ENCODE measurements around the gene ATL3.

The ATL3 gene

GRCh38 chr11:63719001-63719400, 47.8 kb upstream of the ATL3 start:
- TF ChIP-seq EZH2 (IDR thresholded peaks at IDR 0.05; ENCODE audit: borderline replicate concordance, low read depth, low read length, severe bottlenecking) (no peak), CTCF (IDR thresholded peaks at IDR 0.05; ENCODE audit: borderline replicate concordance, extremely low read depth, low read length, poor library complexity, severe bottlenecking) (no peak)
- H4K20me1 ChIP-seq (ENCODE audit: insufficient read depth, low read length), result peaks cover 41% of the 10 kb centered on the region
- peaks cover 90% of the 10 kb centered on the region for H3K79me2 ChIP-seq (ENCODE audit: insufficient read depth, low read length)
- H3K4me2 ChIP-seq (ENCODE audit: insufficient read depth, low read length), result no peak overlapping the region
- H3K4me1 ChIP-seq (ENCODE audit: insufficient read depth, low read length), result no peaks in the 10 kb centered on the region
- no peaks in the 10 kb centered on the region for H3K9me3 ChIP-seq (ENCODE audit: insufficient read depth, low read length, severe bottlenecking)
- H3K36me3 ChIP-seq (ENCODE audit: insufficient read depth, low read length), result peaks cover 29% of the 10 kb centered on the region
- no peak overlapping the region for H3K4me3 ChIP-seq (ENCODE audit: low read depth in 1 of 2, low read length in 2 of 2)
- H3K27me3 ChIP-seq (ENCODE audit: insufficient read depth, low read length, poor library complexity), result no peaks in the 10 kb centered on the region
- no peak overlapping the region for H2AFZ ChIP-seq (ENCODE audit: low read depth, low read length)
- no peak overlapping the region for H3K27ac ChIP-seq (ENCODE audit: low read length)
- no peak for ATAC-seq (ENCODE audit: insufficient read depth, low read depth)
- no peak for DNase-seq
- H3K9ac ChIP-seq (ENCODE audit: low read depth, low read length), result no peak overlapping the region

- Histone ChIP-seq H3K4me1 (ENCODE audit: insufficient read depth, low read length) (no peaks in the 10 kb centered on the region), H3K4me3 (ENCODE audit: low read depth in 1 of 2, low read length in 2 of 2) (no peak overlapping the region), H3K79me2 (ENCODE audit: insufficient read depth, low read length) (peaks cover 94% of the 10 kb centered on the region), H3K36me3 (ENCODE audit: insufficient read depth, low read length) (peaks cover 38% of the 10 kb centered on the region), H3K27me3 (ENCODE audit: insufficient read depth, low read length, poor library complexity) (no peaks in the 10 kb centered on the region), H2AFZ (ENCODE audit: low read depth, low read length) (no peak overlapping the region), H3K27ac (ENCODE audit: low read length) (no peak overlapping the region), H4K20me1 (ENCODE audit: insufficient read depth, low read length) (peaks cover 46% of the 10 kb centered on the region), H3K4me2 (ENCODE audit: insufficient read depth, low read length) (no peak overlapping the region), H3K9ac (ENCODE audit: low read depth, low read length) (no peak overlapping the region), H3K9me3 (ENCODE audit: insufficient read depth, low read length, severe bottlenecking) (no peaks in the 10 kb centered on the region)
- ATAC-seq (ENCODE audit: insufficient read depth, low read depth) (no peak), DNase-seq (no peak)
- TF ChIP-seq EZH2 (IDR thresholded peaks at IDR 0.05; ENCODE audit: borderline replicate concordance, low read depth, low read length, severe bottlenecking) (no peak), CTCF (IDR thresholded peaks at IDR 0.05; ENCODE audit: borderline replicate concordance, extremely low read depth, low read length, poor library complexity, severe bottlenecking) (no peak)
Measured at GRCh38 chr11:63716046-63716445, 44.9 kb upstream of the ATL3 start.

GRCh38 chr11:63713766-63714165, 42.6 kb upstream of the ATL3 start:
- Histone ChIP-seq H3K9me3 (ENCODE audit: insufficient read depth, low read length, severe bottlenecking) (no peaks in the 10 kb centered on the region), H3K4me1 (ENCODE audit: insufficient read depth, low read length) (no peaks in the 10 kb centered on the region), H3K36me3 (ENCODE audit: insufficient read depth, low read length) (peaks cover 23% of the 10 kb centered on the region), H3K9ac (ENCODE audit: low read depth, low read length) (no peak overlapping the region), H3K4me3 (ENCODE audit: low read depth in 1 of 2, low read length in 2 of 2) (no peak overlapping the region), H2AFZ (ENCODE audit: low read depth, low read length) (no peak overlapping the region), H4K20me1 (ENCODE audit: insufficient read depth, low read length) (peaks cover 45% of the 10 kb centered on the region), H3K4me2 (ENCODE audit: insufficient read depth, low read length) (no peak overlapping the region), H3K27me3 (ENCODE audit: insufficient read depth, low read length, poor library complexity) (no peaks in the 10 kb centered on the region), H3K79me2 (ENCODE audit: insufficient read depth, low read length) (peaks cover 94% of the 10 kb centered on the region), H3K27ac (ENCODE audit: low read length) (no peak overlapping the region)
- DNase-seq (no peak), ATAC-seq (ENCODE audit: insufficient read depth, low read depth) (no peak)
- no peak for TF ChIP-seq EZH2 (IDR thresholded peaks at IDR 0.05; ENCODE audit: borderline replicate concordance, low read depth, low read length, severe bottlenecking)
- no peak for TF ChIP-seq CTCF (IDR thresholded peaks at IDR 0.05; ENCODE audit: borderline replicate concordance, extremely low read depth, low read length, poor library complexity, severe bottlenecking)

GRCh38 chr11:63711838-63712237, 40.7 kb upstream of the ATL3 start:
- Histone ChIP-seq H3K27ac (ENCODE audit: low read length) (no peak overlapping the region), H3K9me3 (ENCODE audit: insufficient read depth, low read length, severe bottlenecking) (no peaks in the 10 kb centered on the region), H3K36me3 (ENCODE audit: insufficient read depth, low read length) (peaks cover 21% of the 10 kb centered on the region), H3K4me1 (ENCODE audit: insufficient read depth, low read length) (no peaks in the 10 kb centered on the region), H3K27me3 (ENCODE audit: insufficient read depth, low read length, poor library complexity) (no peaks in the 10 kb centered on the region), H2AFZ (ENCODE audit: low read depth, low read length) (no peak overlapping the region), H3K4me3 (ENCODE audit: low read depth in 1 of 2, low read length in 2 of 2) (no peak overlapping the region), H3K79me2 (ENCODE audit: insufficient read depth, low read length) (peaks cover 97% of the 10 kb centered on the region), H4K20me1 (ENCODE audit: insufficient read depth, low read length) (peaks cover 51% of the 10 kb centered on the region), H3K9ac (ENCODE audit: low read depth, low read length) (no peak overlapping the region), H3K4me2 (ENCODE audit: insufficient read depth, low read length) (no peak overlapping the region)
- peak; percentile 39; the same call in 1 of the 3 replicates for ATAC-seq (ENCODE audit: insufficient read depth, low read depth)
- TF ChIP-seq CTCF (IDR thresholded peaks at IDR 0.05; ENCODE audit: borderline replicate concordance, extremely low read depth, low read length, poor library complexity, severe bottlenecking) (no peak), EZH2 (IDR thresholded peaks at IDR 0.05; ENCODE audit: borderline replicate concordance, low read depth, low read length, severe bottlenecking) (no peak)
- no peak for DNase-seq
